HepG2 (cell line): Measurements from ENCODE around the gene OVCA2. TPM values are rescaled to one million over a fixed set of nuclear protein-coding genes. Genes with fewer than 3 reads are reported as not detected.

Source experiments
- ATAC-seq: fragments of 200-7000 bp; cut with Tn5 transposase; 3 replicates; pipeline ENCODE4 v1.9.1; 2020; ENCODE audit warnings: mild to moderate bottlenecking, moderate library complexity
- BruUV-seq: library from RNA; stranded (reverse); fragments of 400-500 nt; replicated peaks from 2 replicates; lab custom pipeline; 2021; lab: Mats Ljungman, UMichigan
- CTCF ChIA-PET: fragments of 300-600 bp; formaldehyde crosslinking; extraction: SDS; loops from one replicate; lab custom pipeline; 2021; ENCODE audit warnings: low total read pairs, inconsistent platforms, low intra/inter-chr PET ratio; lab: Yijun Ruan, JAX
- POLR2A ChIA-PET: fragments of 350-600 bp; sonication (Branson Sonifier 250); formaldehyde crosslinking; loops from one replicate; lab custom pipeline; 2020; ENCODE audit warnings: antibody characterized with exemption, inconsistent platforms; lab: Yijun Ruan, JAX
- DNase-seq: peaks from one replicate; pipeline ENCODE4 v3.0.0-alpha.2; 2015; ENCODE audit warnings: low spot score
- FAIRE-seq: peaks from 3 replicates; lab custom pipeline; 2011; peaks lifted over from hg19 to GRCh38; lab: Jason Lieb, UNC
- H2AFZ ChIP-seq: one replicate; pipeline ENCODE4 v1.6.1; 2011; ENCODE audit warnings: low read length, inconsistent platforms
- H3K27ac ChIP-seq: fragments of 300-600 bp; 3 replicates; pipeline ENCODE4 v1.8.0; 2011; ENCODE audit warnings: mixed run types, mild to moderate bottlenecking, mixed read lengths, low read length, inconsistent platforms; ENCODE audit not compliant: insufficient read depth; ENCODE audit errors: extremely low read length
- H3K27me3 ChIP-seq, 2 experiments: fragments of 200-600 bp in 1 of 2; 2 replicates in 1 of 2; 3 replicates in 1 of 2; pipeline versions ENCODE4 v1.6.0 to v1.8.0; 2011; ENCODE audit warnings: low read length in 2 of 2, mild to moderate bottlenecking in 2 of 2, moderate library complexity in 2 of 2, inconsistent platforms in 1 of 2; ENCODE audit not compliant: insufficient read depth in 2 of 2, control insufficient read depth in 1 of 2
- H3K36me3 ChIP-seq, 2 experiments: fragments of 200-600 bp in 1 of 2; replicated peaks in 1 of 2; 2 replicates in 1 of 2; 3 replicates in 1 of 2; pipeline versions ENCODE4 v1.5.1 to v1.8.0; 2011; ENCODE audit warnings: low read length in 2 of 2, inconsistent platforms in 1 of 2; ENCODE audit not compliant: insufficient read depth in 2 of 2, control insufficient read depth in 1 of 2
- H3K4me1 ChIP-seq: 2 replicates; pipeline ENCODE4 v1.5.1; 2012; ENCODE audit warnings: low read length, inconsistent platforms; ENCODE audit not compliant: insufficient read depth
- H3K4me2 ChIP-seq: 2 replicates; pipeline ENCODE4 v1.6.0; 2011; ENCODE audit warnings: low read depth, low read length, inconsistent platforms
- H3K4me3 ChIP-seq, 3 experiments: fragments of 200-600 bp in 1 of 3; sonication (generic), shearing (Covaris generic) in 1 of 3; replicated peaks in 1 of 3; 2 replicates each; pipeline ENCODE4 v1.5.1; 2011 to 2016; ENCODE audit warnings: low read length in 3 of 3, inconsistent platforms in 2 of 3, low read depth in 2 of 3, mild to moderate bottlenecking in 2 of 3, control low read depth in 1 of 3, mixed read lengths in 1 of 3; ENCODE audit not compliant: insufficient read depth in 1 of 3
- H3K79me2 ChIP-seq: one replicate; pipeline ENCODE4 v1.6.1; 2011; ENCODE audit warnings: low read length, inconsistent platforms; ENCODE audit not compliant: insufficient read depth
- H3K9ac ChIP-seq: 2 replicates; pipeline ENCODE4 v1.6.0; 2011; ENCODE audit warnings: mild to moderate bottlenecking, low read depth, low read length, inconsistent platforms; ENCODE audit not compliant: insufficient read depth
- H3K9me3 ChIP-seq: 2 replicates; pipeline ENCODE4 v1.5.1; 2012; ENCODE audit warnings: mild to moderate bottlenecking, low read length
- H4K20me1 ChIP-seq: 2 replicates; pipeline ENCODE4 v1.6.0; 2011; ENCODE audit warnings: inconsistent platforms, mild to moderate bottlenecking, low read length, moderate library complexity; ENCODE audit not compliant: insufficient read depth
- GTF2F1 ChIP-seq: fragments of 150-350 bp; IDR thresholded peaks from 2 replicates; pipeline ENCODE4 v1.6.1; 2014; ENCODE audit warnings: low read length
- HNF1B ChIP-seq: sonication (generic); formaldehyde crosslinking; IDR thresholded peaks from 2 replicates; pipeline ENCODE4 v1.5.1; 2020; ENCODE audit warnings: mild to moderate bottlenecking, moderate library complexity, missing genetic modification reagents
- HOXA7 ChIP-seq: sonication (generic); formaldehyde crosslinking; IDR thresholded peaks from 2 replicates; pipeline ENCODE4 v1.8.1; 2022; ENCODE audit warnings: mild to moderate bottlenecking, missing genetic modification reagents, moderate library complexity
- HOXD1 ChIP-seq: sonication (generic); formaldehyde crosslinking; IDR thresholded peaks from 2 replicates; pipeline ENCODE4 v1.5.0; 2020; ENCODE audit warnings: missing genetic modification reagents
- MEF2D ChIP-seq: sonication (generic); formaldehyde crosslinking; IDR thresholded peaks from 2 replicates; pipeline ENCODE4 v1.5.1; 2020; ENCODE audit warnings: mild to moderate bottlenecking, missing genetic modification reagents
- RCOR2 ChIP-seq: IDR thresholded peaks from 2 replicates; pipeline ENCODE4 v1.6.1; 2016; ENCODE audit warnings: missing biosample characterization, missing genetic modification reagents
- TOPORS ChIP-seq: sonication (generic); formaldehyde crosslinking; IDR thresholded peaks from 2 replicates; pipeline ENCODE4 v1.8.0; 2023; ENCODE audit warnings: mild to moderate bottlenecking, missing genetic modification reagents
- XBP1 ChIP-seq: sonication (generic); formaldehyde crosslinking; IDR thresholded peaks from 2 replicates; pipeline ENCODE4 v1.5.0; 2020; ENCODE audit warnings: missing genetic modification reagents
- YY1 ChIP-seq: IDR thresholded peaks from 2 replicates; pipeline ENCODE4 v1.6.1; 2011; ENCODE audit warnings: low read length, low read depth, moderate library complexity, mild to moderate bottlenecking; ENCODE audit not compliant: insufficient read depth, insufficient replicate concordance
- ZKSCAN1 ChIP-seq: fragments of 150-350 bp; IDR thresholded peaks from 2 replicates; pipeline ENCODE4 v1.6.1; 2014; ENCODE audit warnings: low read length
- ZMYM2 ChIP-seq: sonication (generic); formaldehyde crosslinking; IDR thresholded peaks from 2 replicates; pipeline ENCODE4 v1.8.0; 2022; ENCODE audit warnings: mild to moderate bottlenecking, missing genetic modification reagents
- ZNF292 ChIP-seq: sonication (generic); formaldehyde crosslinking; IDR thresholded peaks from 2 replicates; pipeline ENCODE4 v1.8.1; 2022; ENCODE audit warnings: mild to moderate bottlenecking, low read depth, missing genetic modification reagents, borderline replicate concordance
- ZNF333 ChIP-seq: sonication (generic); formaldehyde crosslinking; IDR thresholded peaks from 2 replicates; pipeline ENCODE4 v1.4.0; 2020; ENCODE audit warnings: mild to moderate bottlenecking, missing genetic modification reagents, borderline replicate concordance
- ZNF33B ChIP-seq: sonication (generic); formaldehyde crosslinking; IDR thresholded peaks from 2 replicates; pipeline ENCODE4 v1.5.1; 2020; ENCODE audit warnings: mild to moderate bottlenecking, missing genetic modification reagents
- ZNF501 ChIP-seq: sonication (generic); formaldehyde crosslinking; IDR thresholded peaks from 2 replicates; pipeline ENCODE4 v1.5.1; 2020; ENCODE audit warnings: mild to moderate bottlenecking, moderate library complexity, missing genetic modification reagents
- ZNF652 ChIP-seq: IDR thresholded peaks from 2 replicates; pipeline ENCODE4 v1.6.1; 2016; ENCODE audit warnings: low read depth, borderline replicate concordance
- ZNF678 ChIP-seq: sonication (generic); formaldehyde crosslinking; IDR thresholded peaks from 2 replicates; pipeline ENCODE4 v1.4.0; 2020; ENCODE audit warnings: mild to moderate bottlenecking, missing genetic modification reagents
- WGBS: methylation state at CpG from one replicate; pipeline ENCODE4 v1.1.6; 2017; ENCODE audit warnings: low lambda C conversion rate; 5-methylcytosine and 5-hydroxymethylcytosine counted together
- in situ Hi-C: cut with HindIII; loops from 2 replicates; pipeline ENCODE4 v1.10.0; 2017; ENCODE audit warnings: low pct_unique_long_range_greater_than_20kb; ENCODE audit not compliant: extremely low pct_ligation_motif_present
- intact Hi-C: fragments of 100-400 bp; cut with micrococcal nuclease; formaldehyde crosslinking; loops from one replicate; pipeline ENCODE4 v1.10.0; 2022; ENCODE audit not compliant: unreplicated experiment
- polyA plus RNA-seq, 8 experiments: library from polyadenylated mRNA; depleted of rRNA in 3 of 8; stranded (reverse) in 7 of 8; unstranded in 1 of 8; fragments of >200 nt; fragmentation: Illumina TruSeq in 4 of 8; extraction: Trizol in 4 of 8; gene quantifications; 2 replicates each; pipeline versions ENCODE4 v1.2.1 to v1.2.3, GENCODE V29; 2011 to 2016; ENCODE audit warnings: low read depth in 4 of 8, missing spikeins in 1 of 8, mixed read lengths in 1 of 8; ENCODE audit not compliant: insufficient read depth in 1 of 8
- total RNA-seq, 5 experiments: library from RNA; depleted of rRNA; stranded (reverse); fragments of >200 nt; fragmentation: Illumina TruSeq; extraction: Trizol; gene quantifications; 2 replicates each; pipeline ENCODE4 v1.2.3, GENCODE V29; 2016; ENCODE audit warnings: low read depth in 1 of 5
- TF ChIP-seq, protein P1 (sequence below): IDR thresholded peaks from 2 replicates; pipeline ENCODE4 v1.6.1; 2016; ENCODE audit warnings: low read depth
- TF ChIP-seq, protein P2 (sequence below): sonication (generic); formaldehyde crosslinking; IDR thresholded peaks from 2 replicates; pipeline ENCODE4 v1.8.0; 2022; ENCODE audit warnings: mild to moderate bottlenecking, missing genetic modification reagents, moderate library complexity
- TF ChIP-seq, protein P3 (sequence below): sonication (generic); formaldehyde crosslinking; IDR thresholded peaks from 2 replicates; pipeline ENCODE4 v1.8.1; 2023; ENCODE audit warnings: mild to moderate bottlenecking, missing genetic modification reagents

The OVCA2 gene
- total and polyA plus RNA-seq, 2 of the 13 experiments (the other 11 are each of a cell fraction or from before 2014, with no cell fraction given), result 23.7 to 28.2 TPM

DNA sequence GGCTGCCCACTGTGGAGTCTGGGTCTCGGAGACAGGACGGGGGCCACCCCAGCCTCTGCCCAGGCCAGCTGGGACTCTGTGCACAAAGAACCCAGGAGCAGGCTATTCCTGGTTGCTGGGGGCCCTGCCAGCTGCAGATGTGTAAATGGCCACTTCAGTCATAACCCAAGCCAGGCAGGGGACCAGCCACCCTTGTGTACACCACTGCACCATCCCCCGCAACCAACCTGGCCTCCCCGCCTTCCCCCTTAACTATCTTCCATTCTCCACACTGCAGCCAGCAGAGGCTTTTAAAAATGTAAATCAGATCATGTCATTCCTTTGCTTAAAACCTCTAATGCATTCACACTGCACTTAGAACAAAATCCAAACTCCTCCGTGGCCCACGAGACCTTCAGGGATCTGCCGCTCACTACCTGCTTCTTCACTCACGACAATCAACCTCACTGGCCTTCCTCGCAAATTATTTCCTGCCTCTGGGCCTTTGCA, 45.0 kb upstream of the OVCA2 start:
- ChIA-PET CTCF (no interaction called here), POLR2A (interaction anchor here (0.7 to 3.1 kb wide), 14 partner anchors 9 to 347 kb away, joined by 3 to 18 read pairs (median 5); partner anchors contain the start of genes RILP, RTN4RL1 and SMYD4)
- Histone ChIP-seq H4K20me1 (no peaks in the 10 kb centered on the region), H3K79me2 (no peaks in the 10 kb centered on the region), H3K36me3 (no peaks in the 10 kb centered on the region), H2AFZ (no peak overlapping the region), H3K4me1 (peaks cover 62% of the 10 kb centered on the region), H3K9ac (peak overlapping the region; percentile 27; the same call in 1 of the 2 replicates), H3K4me3 (peak overlapping the region; percentile 38 to 66 (median 60)), H3K4me2 (peak overlapping the region; percentile 83), H3K27ac (no peak overlapping the region), H3K27me3 (peaks cover 0 to 12% of the 10 kb centered on the region in 2 experiments; a peak in 2 of 5 replicates), H3K9me3 (no peaks in the 10 kb centered on the region)
- no peak for DNase-seq
- WGBS, result 8% methylated on average over 7 of the region's 9 CpGs
- no peak for FAIRE-seq
- intact Hi-C loops, result no loop called here
- no peak for ATAC-seq
- BruUV-seq, result TSS peak; percentile 94
- in situ Hi-C loops, result no loop called here
- no peak for TF ChIP-seq ZNF333 (CRISPR knock-in tag)
- peak; percentile 34; the same call in 1 of the 2 replicates for TF ChIP-seq ZNF501 (CRISPR knock-in tag)
- no peak for TF ChIP-seq YY1
- TF ChIP-seq, protein P1, sequence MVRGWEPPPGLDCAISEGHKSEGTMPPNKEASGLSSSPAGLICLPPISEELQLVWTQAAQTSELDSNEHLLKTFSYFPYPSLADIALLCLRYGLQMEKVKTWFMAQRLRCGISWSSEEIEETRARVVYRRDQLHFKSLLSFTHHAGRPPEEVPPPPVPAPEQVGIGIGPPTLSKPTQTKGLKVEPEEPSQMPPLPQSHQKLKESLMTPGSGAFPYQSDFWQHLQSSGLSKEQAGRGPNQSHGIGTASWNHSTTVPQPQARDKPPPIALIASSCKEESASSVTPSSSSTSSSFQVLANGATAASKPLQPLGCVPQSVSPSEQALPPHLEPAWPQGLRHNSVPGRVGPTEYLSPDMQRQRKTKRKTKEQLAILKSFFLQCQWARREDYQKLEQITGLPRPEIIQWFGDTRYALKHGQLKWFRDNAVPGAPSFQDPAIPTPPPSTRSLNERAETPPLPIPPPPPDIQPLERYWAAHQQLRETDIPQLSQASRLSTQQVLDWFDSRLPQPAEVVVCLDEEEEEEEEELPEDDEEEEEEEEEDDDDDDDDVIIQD (CRISPR knock-in tag), result no peak
- no peak for TF ChIP-seq TOPORS (CRISPR knock-in tag)
- TF ChIP-seq ZNF292 (CRISPR knock-in tag), result 0 out of 2 replicates have a peak, but pooled peaks have one; percentile 19
- no peak for TF ChIP-seq ZNF33B (CRISPR knock-in tag)
- TF ChIP-seq, protein P2, sequence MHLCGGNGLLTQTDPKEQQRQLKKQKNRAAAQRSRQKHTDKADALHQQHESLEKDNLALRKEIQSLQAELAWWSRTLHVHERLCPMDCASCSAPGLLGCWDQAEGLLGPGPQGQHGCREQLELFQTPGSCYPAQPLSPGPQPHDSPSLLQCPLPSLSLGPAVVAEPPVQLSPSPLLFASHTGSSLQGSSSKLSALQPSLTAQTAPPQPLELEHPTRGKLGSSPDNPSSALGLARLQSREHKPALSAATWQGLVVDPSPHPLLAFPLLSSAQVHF (CRISPR knock-in tag), result no peak
- peak; percentile 16; the same call in 1 of the 2 replicates for TF ChIP-seq RCOR2 (CRISPR knock-in tag)
- no peak for TF ChIP-seq ZKSCAN1
- no peak for TF ChIP-seq MEF2D
- TF ChIP-seq ZNF678 (CRISPR knock-in tag), result no peak
- no peak for TF ChIP-seq XBP1 (CRISPR knock-in tag)
- TF ChIP-seq, protein P3, sequence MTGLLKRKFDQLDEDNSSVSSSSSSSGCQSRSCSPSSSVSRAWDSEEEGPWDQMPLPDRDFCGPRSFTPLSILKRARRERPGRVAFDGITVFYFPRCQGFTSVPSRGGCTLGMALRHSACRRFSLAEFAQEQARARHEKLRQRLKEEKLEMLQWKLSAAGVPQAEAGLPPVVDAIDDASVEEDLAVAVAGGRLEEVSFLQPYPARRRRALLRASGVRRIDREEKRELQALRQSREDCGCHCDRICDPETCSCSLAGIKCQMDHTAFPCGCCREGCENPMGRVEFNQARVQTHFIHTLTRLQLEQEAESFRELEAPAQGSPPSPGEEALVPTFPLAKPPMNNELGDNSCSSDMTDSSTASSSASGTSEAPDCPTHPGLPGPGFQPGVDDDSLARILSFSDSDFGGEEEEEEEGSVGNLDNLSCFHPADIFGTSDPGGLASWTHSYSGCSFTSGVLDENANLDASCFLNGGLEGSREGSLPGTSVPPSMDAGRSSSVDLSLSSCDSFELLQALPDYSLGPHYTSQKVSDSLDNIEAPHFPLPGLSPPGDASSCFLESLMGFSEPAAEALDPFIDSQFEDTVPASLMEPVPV (CRISPR knock-in tag), result no peak
- TF ChIP-seq GTF2F1, result no peak
- no peak for TF ChIP-seq HOXA7
- TF ChIP-seq ZMYM2 (CRISPR knock-in tag), result peak; percentile 73; the same call in 1 of the 2 replicates
- no peak for TF ChIP-seq ZNF652
- no peak for TF ChIP-seq HOXD1 (CRISPR knock-in tag)
- 0 out of 2 replicates have a peak, but pooled peaks have one; percentile 12 for TF ChIP-seq HNF1B (CRISPR knock-in tag)
